ENCODE results near the gene MTX1. TPM values are rescaled to one million over a fixed set of nuclear protein-coding genes. Genes with fewer than 3 reads are reported as not detected.

Gene MTX1
- total and polyA plus RNA-seq, 4 donors = 15.8 to 43.1 (median 38.0) TPM

GRCh38 chr1:155179112-155180031, 29.1 kb upstream of the MTX1 start:
- WGBS (ENCODE audit: insufficient coverage) = 96% methylated on average over 31 of the region's 31 CpGs
- Histone ChIP-seq H3K27me3 (ENCODE audit: control insufficient read depth, insufficient read depth, low read length) (no peaks in the 10 kb centered on the region), H3K9me3 (ENCODE audit: control insufficient read depth, insufficient read depth, low read length) (no peaks in the 10 kb centered on the region), H3K27ac (ENCODE audit: low read depth, low read length) (no peak overlapping the region), H3K36me3 (ENCODE audit: control insufficient read depth, insufficient read depth, low read length) (peaks cover 85% of the 10 kb centered on the region), H3K4me3 (ENCODE audit: low read depth, low read length) (no peak overlapping the region), H3K4me1 (ENCODE audit: control insufficient read depth, insufficient read depth, low read length) (peaks cover 28% of the 10 kb centered on the region)
- DNase-seq (ENCODE audit: low read depth in 4 of 6, low spot score in 6 of 6) = no peak

- no peak overlapping the region for H3K4me3 ChIP-seq (ENCODE audit: low read depth, low read length)
- H3K9me3 ChIP-seq (ENCODE audit: control insufficient read depth, insufficient read depth, low read length) = no peaks in the 10 kb centered on the region
- no peak overlapping the region for H3K27ac ChIP-seq (ENCODE audit: low read depth, low read length)
- H3K27me3 ChIP-seq (ENCODE audit: control insufficient read depth, insufficient read depth, low read length) = no peaks in the 10 kb centered on the region
- peaks cover 93% of the 10 kb centered on the region for H3K36me3 ChIP-seq (ENCODE audit: control insufficient read depth, insufficient read depth, low read length)
- DNase-seq (ENCODE audit: low read depth in 4 of 6, low spot score in 6 of 6) = no peak
- 93% methylated on average over 18 of the region's 18 CpGs for WGBS (ENCODE audit: insufficient coverage)
- peaks cover 18% of the 10 kb centered on the region for H3K4me1 ChIP-seq (ENCODE audit: control insufficient read depth, insufficient read depth, low read length)
Measured at GRCh38 chr1:155181371-155182051, 27.0 kb upstream of the MTX1 start.

DNA sequence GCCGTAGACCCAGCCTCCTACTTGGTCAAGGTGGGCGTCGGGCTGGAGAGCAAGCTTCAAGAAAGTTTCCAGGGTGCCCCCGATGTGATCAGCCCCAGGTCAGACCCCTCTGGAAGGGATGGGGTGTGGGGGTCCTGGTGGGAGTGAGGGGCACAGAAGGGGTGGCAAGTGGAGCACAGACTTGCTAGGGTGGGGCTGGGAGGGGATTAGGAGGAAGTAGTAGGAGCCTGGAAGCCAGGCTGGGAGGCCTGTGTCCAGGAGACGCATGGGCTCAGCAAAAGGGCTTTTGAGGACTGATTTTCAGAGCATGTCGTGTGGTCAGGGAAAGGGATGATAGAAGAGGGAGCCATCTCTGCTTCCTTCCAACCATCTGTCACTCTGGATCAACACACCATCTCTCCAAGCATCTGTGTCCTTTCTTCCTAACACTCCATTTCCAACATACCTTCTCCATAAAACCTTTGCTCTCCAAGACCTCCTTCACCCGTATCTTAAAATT, 26.4 kb upstream of the MTX1 start:
- 99% methylated on average over 5 of the region's 7 CpGs for WGBS (ENCODE audit: insufficient coverage)
- H3K9me3 ChIP-seq (ENCODE audit: control insufficient read depth, insufficient read depth, low read length) = no peaks in the 10 kb centered on the region
- no peaks in the 10 kb centered on the region for H3K27me3 ChIP-seq (ENCODE audit: control insufficient read depth, insufficient read depth, low read length)
- H3K27ac ChIP-seq (ENCODE audit: low read depth, low read length) = no peak overlapping the region
- DNase-seq (ENCODE audit: low read depth in 4 of 6, low spot score in 6 of 6) = no peak
- H3K36me3 ChIP-seq (ENCODE audit: control insufficient read depth, insufficient read depth, low read length) = peaks cover 88% of the 10 kb centered on the region
- H3K4me1 ChIP-seq (ENCODE audit: control insufficient read depth, insufficient read depth, low read length) = peaks cover 13% of the 10 kb centered on the region
- H3K4me3 ChIP-seq (ENCODE audit: low read depth, low read length) = no peak overlapping the region

DNA sequence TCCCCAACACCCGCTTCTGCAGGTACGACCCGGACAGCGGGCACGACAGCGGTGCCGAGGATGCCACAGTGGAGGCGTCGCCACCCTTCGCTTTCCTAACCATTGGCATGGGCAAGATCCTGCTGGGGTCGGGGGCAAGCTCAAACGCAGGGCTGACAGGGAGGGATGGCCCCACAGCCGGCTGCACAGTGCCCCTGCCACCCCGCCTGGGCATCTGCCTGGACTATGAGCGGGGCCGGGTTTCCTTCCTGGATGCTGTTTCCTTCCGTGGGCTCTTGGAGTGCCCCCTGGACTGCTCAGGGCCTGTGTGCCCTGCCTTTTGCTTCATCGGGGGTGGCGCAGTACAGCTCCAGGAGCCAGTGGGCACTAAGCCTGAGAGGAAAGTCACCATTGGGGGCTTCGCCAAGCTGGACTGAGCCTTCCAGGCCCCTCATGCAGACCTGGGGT, 24.7 kb upstream of the MTX1 start:
- Histone ChIP-seq H3K27me3 (ENCODE audit: control insufficient read depth, insufficient read depth, low read length) (no peaks in the 10 kb centered on the region), H3K4me1 (ENCODE audit: control insufficient read depth, insufficient read depth, low read length) (peaks cover 8% of the 10 kb centered on the region), H3K36me3 (ENCODE audit: control insufficient read depth, insufficient read depth, low read length) (peaks cover 71% of the 10 kb centered on the region), H3K9me3 (ENCODE audit: control insufficient read depth, insufficient read depth, low read length) (no peaks in the 10 kb centered on the region), H3K27ac (ENCODE audit: low read depth, low read length) (no peak overlapping the region), H3K4me3 (ENCODE audit: low read depth, low read length) (no peak overlapping the region)
- WGBS (ENCODE audit: insufficient coverage) = 94% methylated on average over 20 of the region's 20 CpGs
- DNase-seq (ENCODE audit: low read depth in 4 of 6, low spot score in 6 of 6) = no peak

DNA sequence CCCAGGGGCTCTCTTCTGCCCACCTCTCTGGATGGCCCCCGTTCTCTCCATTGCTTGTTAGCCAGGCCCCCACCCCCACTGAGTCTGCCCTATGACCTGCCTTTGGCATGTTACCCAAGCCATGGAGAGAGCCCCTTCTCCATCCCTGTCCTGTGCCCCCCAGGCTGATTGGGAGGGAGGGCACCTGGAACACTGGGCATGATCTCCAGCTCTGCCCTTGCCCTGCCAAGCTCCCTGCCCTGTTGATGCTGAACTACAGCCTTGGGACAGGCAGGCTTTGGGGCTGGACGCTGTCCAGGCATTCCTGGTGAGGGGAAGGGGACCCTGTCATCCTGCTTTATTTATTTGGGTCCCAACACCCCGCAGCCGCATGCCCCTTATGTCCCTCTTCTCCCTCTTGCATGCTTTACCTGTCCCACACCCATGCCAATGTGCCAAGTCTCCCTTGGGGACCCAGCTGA, 24.1 kb upstream of the MTX1 start:
- WGBS (ENCODE audit: insufficient coverage) = 96% methylated on average over 3 of the region's 4 CpGs
- no peaks in the 10 kb centered on the region for H3K9me3 ChIP-seq (ENCODE audit: control insufficient read depth, insufficient read depth, low read length)
- no peaks in the 10 kb centered on the region for H3K27me3 ChIP-seq (ENCODE audit: control insufficient read depth, insufficient read depth, low read length)
- H3K4me3 ChIP-seq (ENCODE audit: low read depth, low read length) = no peak overlapping the region
- no peak overlapping the region for H3K27ac ChIP-seq (ENCODE audit: low read depth, low read length)
- no peak for DNase-seq (ENCODE audit: low read depth in 4 of 6, low spot score in 6 of 6)
- peaks cover 66% of the 10 kb centered on the region for H3K36me3 ChIP-seq (ENCODE audit: control insufficient read depth, insufficient read depth, low read length)
- H3K4me1 ChIP-seq (ENCODE audit: control insufficient read depth, insufficient read depth, low read length) = peaks cover 8% of the 10 kb centered on the region

DNA sequence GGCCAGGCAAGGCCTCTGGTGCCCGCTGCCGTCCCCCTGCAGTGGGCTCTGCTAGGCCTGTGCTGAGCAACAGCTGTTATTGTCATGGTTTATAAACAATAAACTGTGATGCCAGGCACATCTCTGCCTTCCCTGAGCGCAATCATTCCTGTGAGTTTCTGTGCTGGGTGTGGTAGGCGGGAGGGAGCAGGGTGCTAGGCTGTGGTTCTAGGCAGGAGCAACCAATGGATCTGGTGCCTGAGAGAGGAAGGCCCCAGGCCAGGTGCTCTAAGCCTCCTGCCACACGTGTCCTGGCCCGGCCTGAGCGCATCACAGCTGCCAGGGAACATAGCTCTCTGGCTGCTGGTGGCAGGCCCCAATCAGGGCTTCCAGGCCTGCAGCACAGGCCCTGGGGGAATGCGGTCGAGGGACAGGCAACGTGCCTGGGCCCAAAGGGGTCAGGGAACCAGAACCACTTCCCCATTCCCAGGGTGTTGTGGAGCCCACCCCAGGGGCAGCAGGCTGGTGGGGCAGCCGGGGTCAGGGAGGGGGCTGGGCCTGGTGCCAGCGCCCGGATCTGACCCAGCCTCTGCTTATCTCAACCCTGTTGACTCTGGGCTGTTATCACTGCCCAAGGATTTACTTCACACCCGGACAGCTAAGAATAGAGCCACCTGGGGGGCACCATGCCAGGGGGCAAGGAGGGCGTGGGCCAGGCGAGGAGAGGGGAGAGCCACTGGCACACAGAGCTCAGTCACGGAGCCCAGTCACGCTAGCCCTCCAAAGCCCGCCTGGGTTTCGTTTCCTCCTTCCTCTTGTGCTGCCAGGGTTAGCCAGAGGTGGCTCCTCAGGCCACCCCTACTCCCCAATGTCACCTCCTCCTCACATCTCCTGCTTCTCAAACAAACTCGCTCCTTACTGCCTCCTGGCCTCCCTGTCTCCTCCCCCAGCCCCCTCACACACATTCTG, 23.4 kb upstream of the MTX1 start:
- no peak overlapping the region for H3K4me3 ChIP-seq (ENCODE audit: low read depth, low read length)
- peaks cover 8% of the 10 kb centered on the region for H3K4me1 ChIP-seq (ENCODE audit: control insufficient read depth, insufficient read depth, low read length)
- no peaks in the 10 kb centered on the region for H3K27me3 ChIP-seq (ENCODE audit: control insufficient read depth, insufficient read depth, low read length)
- H3K36me3 ChIP-seq (ENCODE audit: control insufficient read depth, insufficient read depth, low read length) = peaks cover 58% of the 10 kb centered on the region
- no peak for DNase-seq (ENCODE audit: low read depth in 4 of 6, low spot score in 6 of 6)
- WGBS (ENCODE audit: insufficient coverage) = 71% methylated on average over 21 of the region's 21 CpGs
- H3K9me3 ChIP-seq (ENCODE audit: control insufficient read depth, insufficient read depth, low read length) = no peaks in the 10 kb centered on the region
- no peak overlapping the region for H3K27ac ChIP-seq (ENCODE audit: low read depth, low read length)

DNA sequence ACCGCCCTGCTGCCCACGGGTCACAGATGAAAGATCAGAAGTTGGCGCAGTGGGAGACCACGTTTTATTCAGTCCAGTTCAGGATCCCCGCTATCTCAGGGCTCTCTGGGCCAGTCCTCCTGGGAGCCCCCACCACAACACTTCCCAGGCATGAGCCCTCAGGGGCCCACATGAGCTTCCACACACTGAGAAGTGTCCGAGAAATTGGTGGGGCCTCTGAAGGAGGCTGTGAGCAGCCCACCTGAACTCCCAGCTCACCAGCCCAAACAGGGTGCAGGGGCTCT, 22.8 kb upstream of the MTX1 start:
- Histone ChIP-seq H3K27ac (ENCODE audit: low read depth, low read length) (no peak overlapping the region), H3K9me3 (ENCODE audit: control insufficient read depth, insufficient read depth, low read length) (no peaks in the 10 kb centered on the region), H3K4me3 (ENCODE audit: low read depth, low read length) (no peak overlapping the region), H3K27me3 (ENCODE audit: control insufficient read depth, insufficient read depth, low read length) (no peaks in the 10 kb centered on the region), H3K36me3 (ENCODE audit: control insufficient read depth, insufficient read depth, low read length) (peaks cover 52% of the 10 kb centered on the region), H3K4me1 (ENCODE audit: control insufficient read depth, insufficient read depth, low read length) (peaks cover 8% of the 10 kb centered on the region)
- DNase-seq (ENCODE audit: low read depth in 4 of 6, low spot score in 6 of 6) = no peak
- WGBS (ENCODE audit: insufficient coverage) = 70% methylated on average over 5 of the region's 6 CpGs

- peaks cover 47% of the 10 kb centered on the region for H3K36me3 ChIP-seq (ENCODE audit: control insufficient read depth, insufficient read depth, low read length)
- no peaks in the 10 kb centered on the region for H3K9me3 ChIP-seq (ENCODE audit: control insufficient read depth, insufficient read depth, low read length)
- no peak overlapping the region for H3K27ac ChIP-seq (ENCODE audit: low read depth, low read length)
- no peaks in the 10 kb centered on the region for H3K27me3 ChIP-seq (ENCODE audit: control insufficient read depth, insufficient read depth, low read length)
- peaks cover 8% of the 10 kb centered on the region for H3K4me1 ChIP-seq (ENCODE audit: control insufficient read depth, insufficient read depth, low read length)
- DNase-seq (ENCODE audit: low read depth in 4 of 6, low spot score in 6 of 6) = no peak
- H3K4me3 ChIP-seq (ENCODE audit: low read depth, low read length) = no peak overlapping the region
- WGBS (ENCODE audit: insufficient coverage) = 81% methylated on average over 5 of the region's 8 CpGs
Measured at GRCh38 chr1:155186067-155186793, 22.3 kb upstream of the MTX1 start.
